ENCODE data around the gene GRK4.
"Not testable (repeated sequence)": the region's sequence is repeated elsewhere in the genome, so short reads cannot be mapped to it uniquely, and the experiment has no call there.

- not testable (repeated sequence) for TF ChIP-seq CTCF (IDR thresholded peaks at IDR 0.05; ENCODE audit: low read depth, low read length); EZH2phosphoT487 (IDR thresholded peaks at IDR 0.05; ENCODE audit: low read depth)
These were observed 2.9 kb upstream of the GRK4 start for GRCh38 chr4:2960450-2960849.
